GM06990 (cell line): ENCODE data around the gene GABBR1.

Experiments
- DNase-seq: peaks from one replicate; pipeline ENCODE4 v3.0.0-alpha.2; 2011; ENCODE audit not compliant: insufficient read length; ENCODE audit errors: extremely low read depth
- H3K27me3 ChIP-seq: replicated peaks from 2 replicates; pipeline ENCODE4 v1.6.0; 2011; ENCODE audit warnings: low read length; ENCODE audit not compliant: control insufficient read depth, insufficient read depth
- H3K36me3 ChIP-seq: 2 replicates; pipeline ENCODE4 v1.5.1; 2011; ENCODE audit warnings: low read length; ENCODE audit not compliant: control insufficient read depth, insufficient read depth
- H3K4me3 ChIP-seq: replicated peaks from 2 replicates; pipeline ENCODE4 v1.5.1; 2011; ENCODE audit warnings: low read depth, mild to moderate bottlenecking, control low read depth, low read length
- TF ChIP-seq, protein P1 (sequence below): IDR thresholded peaks from 2 replicates; pipeline ENCODE4 v1.5.1; 2011; ENCODE audit warnings: low read length, control low read depth, mild to moderate bottlenecking, inconsistent platforms; ENCODE audit not compliant: insufficient read depth, poor library complexity, severe bottlenecking

GABBR1 gene

DNA sequence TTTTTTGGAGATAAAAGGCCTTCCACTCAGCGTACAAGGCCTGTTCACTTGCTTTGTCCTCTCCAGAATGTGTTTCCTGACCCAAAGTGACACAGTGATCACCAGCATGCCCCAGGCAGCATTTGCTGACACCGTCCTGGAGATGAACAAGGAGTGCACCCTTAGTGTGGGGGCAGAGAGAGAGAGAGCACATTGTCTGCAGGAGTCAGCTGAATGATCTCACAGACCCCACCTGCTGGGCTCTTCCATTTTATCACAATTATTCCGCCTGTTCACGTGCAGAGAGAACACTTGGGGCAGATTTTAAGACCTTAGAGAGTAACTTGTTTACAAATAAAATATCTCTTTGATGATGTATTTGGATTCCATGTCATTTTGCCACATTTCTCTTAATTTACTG, 122.8 kb downstream of the GABBR1 start:
- no peaks in the 10 kb centered on the region; the same call in 1 of the 2 replicates for H3K27me3 ChIP-seq
- no peak for DNase-seq
- TF ChIP-seq, protein P1, sequence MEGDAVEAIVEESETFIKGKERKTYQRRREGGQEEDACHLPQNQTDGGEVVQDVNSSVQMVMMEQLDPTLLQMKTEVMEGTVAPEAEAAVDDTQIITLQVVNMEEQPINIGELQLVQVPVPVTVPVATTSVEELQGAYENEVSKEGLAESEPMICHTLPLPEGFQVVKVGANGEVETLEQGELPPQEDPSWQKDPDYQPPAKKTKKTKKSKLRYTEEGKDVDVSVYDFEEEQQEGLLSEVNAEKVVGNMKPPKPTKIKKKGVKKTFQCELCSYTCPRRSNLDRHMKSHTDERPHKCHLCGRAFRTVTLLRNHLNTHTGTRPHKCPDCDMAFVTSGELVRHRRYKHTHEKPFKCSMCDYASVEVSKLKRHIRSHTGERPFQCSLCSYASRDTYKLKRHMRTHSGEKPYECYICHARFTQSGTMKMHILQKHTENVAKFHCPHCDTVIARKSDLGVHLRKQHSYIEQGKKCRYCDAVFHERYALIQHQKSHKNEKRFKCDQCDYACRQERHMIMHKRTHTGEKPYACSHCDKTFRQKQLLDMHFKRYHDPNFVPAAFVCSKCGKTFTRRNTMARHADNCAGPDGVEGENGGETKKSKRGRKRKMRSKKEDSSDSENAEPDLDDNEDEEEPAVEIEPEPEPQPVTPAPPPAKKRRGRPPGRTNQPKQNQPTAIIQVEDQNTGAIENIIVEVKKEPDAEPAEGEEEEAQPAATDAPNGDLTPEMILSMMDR = no peak

More for the DNA sequence above, 122.8 kb downstream of the GABBR1 start:
- H3K4me3 ChIP-seq = no peak overlapping the region
- no peaks in the 10 kb centered on the region for H3K36me3 ChIP-seq
